Measurements from ENCODE around the gene CUX1.

Gene CUX1

GRCh38 chr7:102115181-102115580, 297.8 kb downstream of the CUX1 start:
- Histone ChIP-seq H3K27me3 (ENCODE audit: insufficient read depth, poor library complexity, severe bottlenecking) (no peaks in the 10 kb centered on the region), H3K27ac (replicated peaks) (no peak overlapping the region), H3K4me3 (replicated peaks; ENCODE audit: insufficient read depth, low read length) (no peak overlapping the region)
- TF ChIP-seq POLR2AphosphoS5 (IDR thresholded peaks at IDR 0.05; ENCODE audit: low read depth), result no peak
- TF ChIP-seq GABPA (IDR thresholded peaks at IDR 0.05; ENCODE audit: low read depth), result no peak
- TF ChIP-seq REST (IDR thresholded peaks at IDR 0.05; ENCODE audit: insufficient replicate concordance, low read depth), result no peak
- no peak for TF ChIP-seq SPI1 (IDR thresholded peaks at IDR 0.05; ENCODE audit: borderline replicate concordance, low read depth)
- TF ChIP-seq CTCF (IDR thresholded peaks at IDR 0.05; ENCODE audit: insufficient read depth, low read length), result no peak
- no peak for DNase-seq (ENCODE audit: low read depth in 1 of 2, low spot score in 1 of 2)

- TF ChIP-seq SPI1 (IDR thresholded peaks at IDR 0.05; ENCODE audit: borderline replicate concordance, low read depth) (no peak), GABPA (IDR thresholded peaks at IDR 0.05; ENCODE audit: low read depth) (no peak), POLR2AphosphoS5 (IDR thresholded peaks at IDR 0.05; ENCODE audit: low read depth) (no peak), CTCF (IDR thresholded peaks at IDR 0.05; ENCODE audit: insufficient read depth, low read length) (no peak), REST (IDR thresholded peaks at IDR 0.05; ENCODE audit: insufficient replicate concordance, low read depth) (no peak)
- no peaks in the 10 kb centered on the region for H3K27me3 ChIP-seq (ENCODE audit: insufficient read depth, poor library complexity, severe bottlenecking)
- DNase-seq (ENCODE audit: low read depth in 1 of 2, low spot score in 1 of 2), result no peak
- H3K27ac ChIP-seq (replicated peaks), result no peak overlapping the region
- no peak overlapping the region for H3K4me3 ChIP-seq (replicated peaks; ENCODE audit: insufficient read depth, low read length)
Observed at GRCh38 chr7:102115931-102116330, 298.5 kb downstream of the CUX1 start.

- TF ChIP-seq GABPA (IDR thresholded peaks at IDR 0.05; ENCODE audit: low read depth), result no peak
- TF ChIP-seq CTCF (IDR thresholded peaks at IDR 0.05; ENCODE audit: insufficient read depth, low read length), result no peak
- TF ChIP-seq SPI1 (IDR thresholded peaks at IDR 0.05; ENCODE audit: borderline replicate concordance, low read depth), result no peak
- no peak for TF ChIP-seq REST (IDR thresholded peaks at IDR 0.05; ENCODE audit: insufficient replicate concordance, low read depth)
- no peak for TF ChIP-seq POLR2AphosphoS5 (IDR thresholded peaks at IDR 0.05; ENCODE audit: low read depth)
- no peak for DNase-seq (ENCODE audit: low read depth in 1 of 2, low spot score in 1 of 2)
- Histone ChIP-seq H3K27ac (replicated peaks) (no peak overlapping the region), H3K4me3 (replicated peaks; ENCODE audit: insufficient read depth, low read length) (no peak overlapping the region), H3K27me3 (ENCODE audit: insufficient read depth, poor library complexity, severe bottlenecking) (no peaks in the 10 kb centered on the region)
Observed at GRCh38 chr7:102117743-102118142, 300.3 kb downstream of the CUX1 start.

Measured in HL-60 (cell line).